Erythroblast (primary cell): ENCODE measurements around the gene KCNAB3.

ENCODE experiments used
- GATA1 ChIP-seq: IDR thresholded peaks from 2 replicates; pipeline ENCODE4 v1.6.1; 2011; ENCODE audit warnings: low read depth, mild to moderate bottlenecking, control low read depth, low read length, moderate library complexity
- POLR2A ChIP-seq: IDR thresholded peaks from 2 replicates; pipeline ENCODE4 v1.6.1; 2011; ENCODE audit warnings: mild to moderate bottlenecking, low read length

GRCh38 chr17:7887482-7888183, 42.0 kb downstream of the KCNAB3 start:
- TF ChIP-seq POLR2A = no peak
- TF ChIP-seq GATA1 = peak; percentile 51
